ENCODE results near the gene LAMC3.

The LAMC3 gene

DNA sequence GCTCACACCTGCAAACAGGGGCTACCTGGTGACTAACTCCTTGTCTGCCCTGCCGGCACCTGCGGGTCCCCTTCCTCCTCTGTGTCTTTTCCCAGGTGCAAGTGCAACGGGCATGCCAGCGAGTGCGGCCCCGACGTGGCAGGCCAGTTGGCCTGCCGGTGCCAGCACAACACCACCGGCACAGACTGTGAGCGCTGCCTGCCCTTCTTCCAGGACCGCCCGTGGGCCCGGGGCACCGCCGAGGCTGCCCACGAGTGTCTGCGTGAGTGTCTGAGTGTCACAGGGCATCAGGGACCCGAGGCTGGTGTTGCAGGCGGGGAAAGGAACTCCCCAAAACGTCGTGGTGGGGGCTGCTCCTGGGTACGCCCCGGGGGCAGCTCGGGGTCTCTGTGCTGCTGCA is 27.1 kb downstream of the LAMC3 start:
- WGBS (ENCODE audit: extremely low coverage, insufficient coverage, low lambda C conversion rate) = no CpG with 5 or more reads among the region's 24 CpGs
- Histone ChIP-seq H3K79me1 (ENCODE audit: low read length) (no peaks in the 10 kb centered on the region), H3K18ac (ENCODE audit: low read length) (no peak overlapping the region), H4K8ac (ENCODE audit: low read depth, low read length) (no peak overlapping the region), H4K5ac (ENCODE audit: low read length) (no peak overlapping the region), H2BK15ac (replicated peaks; ENCODE audit: low read depth) (no peak overlapping the region), H2BK120ac (ENCODE audit: low read depth, low read length) (no peak overlapping the region), H3K27ac (ENCODE audit: low read depth, low read length) (no peak overlapping the region), H3K23ac (ENCODE audit: low read length) (no peak overlapping the region), H3K79me2 (ENCODE audit: control insufficient read depth, insufficient read depth, low read length) (no peaks in the 10 kb centered on the region), H3K4ac (ENCODE audit: low read depth, low read length) (no peak overlapping the region), H3K9ac (ENCODE audit: low read length) (no peak overlapping the region), H3K4me2 (ENCODE audit: low read length) (no peak overlapping the region), H2BK5ac (ENCODE audit: low read length) (no peak overlapping the region), H3K36me3 (ENCODE audit: control insufficient read depth, insufficient read depth, low read length) (no peaks in the 10 kb centered on the region), H3K27me3 (ENCODE audit: insufficient read depth, low read length, poor library complexity) (no peaks in the 10 kb centered on the region), H3K4me3 (ENCODE audit: low read length) (no peak overlapping the region), H2AK5ac (ENCODE audit: low read length) (no peak overlapping the region), H3K56ac (ENCODE audit: low read length) (no peak overlapping the region), H3K4me1 (ENCODE audit: control insufficient read depth, low read depth, low read length) (no peaks in the 10 kb centered on the region)
- DNase-seq = no peak

DNA sequence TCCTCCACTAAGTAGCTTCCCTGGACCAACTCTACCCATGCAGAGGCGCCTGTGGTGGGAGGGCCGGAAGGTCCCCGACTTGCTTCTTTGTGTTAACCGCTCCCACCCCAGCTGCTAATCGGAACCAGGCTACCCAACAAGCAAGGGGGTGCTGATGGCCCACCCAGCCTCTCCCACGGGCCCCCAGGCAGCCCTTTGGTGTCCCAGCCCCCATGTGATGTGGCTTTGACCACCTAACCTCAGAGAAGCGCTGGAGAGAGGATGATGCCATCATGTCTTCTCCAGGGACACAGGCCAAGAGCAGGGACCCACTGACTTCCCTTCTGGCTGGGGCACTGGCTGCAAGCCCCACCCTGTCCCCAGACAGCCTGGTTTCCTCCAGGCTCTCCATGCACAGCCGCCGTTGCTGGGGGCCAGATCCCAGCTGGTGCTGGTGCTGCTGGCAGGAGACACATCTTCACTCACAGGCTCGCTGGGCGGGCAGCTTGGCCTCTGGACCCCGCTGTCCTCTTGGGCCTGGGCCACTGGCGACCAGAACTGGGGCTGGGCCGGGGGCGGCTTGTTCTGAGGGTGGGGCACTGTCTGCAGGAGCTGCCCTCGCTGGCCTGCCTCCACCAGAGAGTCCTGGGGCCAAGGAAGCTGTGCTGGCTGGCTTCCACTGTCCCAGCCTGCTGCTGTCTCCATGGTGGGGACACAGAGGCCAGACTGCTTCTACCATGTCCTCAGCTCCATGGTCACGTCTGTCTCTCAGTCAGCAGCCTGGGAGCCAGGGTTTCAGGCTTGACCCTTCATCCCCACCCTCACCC is 27.8 kb downstream of the LAMC3 start:
- no peak overlapping the region for H3K9ac ChIP-seq (ENCODE audit: low read length)
- H3K23ac ChIP-seq (ENCODE audit: low read length) = no peak overlapping the region
- H3K36me3 ChIP-seq (ENCODE audit: control insufficient read depth, insufficient read depth, low read length) = no peaks in the 10 kb centered on the region
- no peak for DNase-seq
- no peak overlapping the region for H2BK5ac ChIP-seq (ENCODE audit: low read length)
- no peak overlapping the region for H2AK5ac ChIP-seq (ENCODE audit: low read length)
- H3K4ac ChIP-seq (ENCODE audit: low read depth, low read length) = no peak overlapping the region
- no CpG with 5 or more reads among the region's 17 CpGs for WGBS (ENCODE audit: extremely low coverage, insufficient coverage, low lambda C conversion rate)
- H3K4me1 ChIP-seq (ENCODE audit: control insufficient read depth, low read depth, low read length) = no peaks in the 10 kb centered on the region
- no peak overlapping the region for H3K18ac ChIP-seq (ENCODE audit: low read length)
- no peak overlapping the region for H3K4me3 ChIP-seq (ENCODE audit: low read length)
- no peaks in the 10 kb centered on the region for H3K79me1 ChIP-seq (ENCODE audit: low read length)
- H2BK15ac ChIP-seq (replicated peaks; ENCODE audit: low read depth) = no peak overlapping the region
- no peaks in the 10 kb centered on the region for H3K27me3 ChIP-seq (ENCODE audit: insufficient read depth, low read length, poor library complexity)
- H4K5ac ChIP-seq (ENCODE audit: low read length) = no peak overlapping the region
- H4K8ac ChIP-seq (ENCODE audit: low read depth, low read length) = no peak overlapping the region
- no peak overlapping the region for H3K4me2 ChIP-seq (ENCODE audit: low read length)
- H3K27ac ChIP-seq (ENCODE audit: low read depth, low read length) = no peak overlapping the region
- no peaks in the 10 kb centered on the region for H3K79me2 ChIP-seq (ENCODE audit: control insufficient read depth, insufficient read depth, low read length)
- no peak overlapping the region for H3K56ac ChIP-seq (ENCODE audit: low read length)
- H2BK120ac ChIP-seq (ENCODE audit: low read depth, low read length) = no peak overlapping the region

DNA sequence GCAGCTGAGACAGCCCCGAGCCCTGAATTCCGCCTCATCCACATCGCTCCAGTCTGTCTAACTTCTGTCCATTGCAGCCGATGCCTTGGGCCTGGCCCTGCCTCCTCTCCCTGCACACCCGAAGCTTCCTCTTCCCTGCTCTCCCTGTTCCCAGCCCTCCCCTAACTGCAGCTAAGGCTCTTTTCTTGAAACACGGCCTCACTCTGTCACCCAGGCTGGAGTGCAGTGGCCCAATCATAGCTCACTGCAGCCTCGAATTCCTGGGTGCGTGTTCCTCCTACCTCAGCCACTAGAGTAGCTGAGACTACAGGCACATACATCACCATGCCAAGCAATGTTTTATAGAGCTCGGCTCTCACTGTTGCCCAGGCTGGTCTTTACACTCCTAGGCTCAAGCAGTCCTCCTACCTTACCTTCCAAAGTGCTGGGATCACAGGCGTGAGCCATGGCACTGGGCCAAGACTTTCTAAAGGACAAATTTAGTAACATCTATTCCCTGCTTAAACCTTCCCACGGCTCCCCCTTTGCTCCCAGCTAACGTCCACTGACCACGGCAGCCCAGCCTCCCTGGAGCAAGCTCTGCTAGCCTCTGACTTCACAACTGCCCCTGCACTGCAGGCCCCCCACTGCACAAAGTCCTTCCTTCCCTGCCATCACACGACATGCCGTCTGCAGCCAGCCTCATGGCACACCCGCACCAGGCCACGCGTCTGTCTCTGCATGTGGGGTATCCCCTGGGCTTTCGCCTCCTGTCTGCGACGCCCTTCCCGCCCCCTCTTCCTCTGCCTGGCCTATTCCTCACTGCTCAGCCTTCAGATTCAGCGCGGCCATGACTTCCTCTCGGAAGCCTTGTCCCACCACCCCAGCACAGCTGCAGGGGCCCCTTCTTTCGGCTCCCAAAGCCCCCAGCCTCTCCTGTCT is 28.6 kb downstream of the LAMC3 start:
- H3K27ac ChIP-seq (ENCODE audit: low read depth, low read length) = no peak overlapping the region
- no peaks in the 10 kb centered on the region for H3K27me3 ChIP-seq (ENCODE audit: insufficient read depth, low read length, poor library complexity)
- H3K9ac ChIP-seq (ENCODE audit: low read length) = no peak overlapping the region
- H2BK15ac ChIP-seq (replicated peaks; ENCODE audit: low read depth) = no peak overlapping the region
- H3K4me1 ChIP-seq (ENCODE audit: control insufficient read depth, low read depth, low read length) = no peaks in the 10 kb centered on the region
- no peaks in the 10 kb centered on the region for H3K79me1 ChIP-seq (ENCODE audit: low read length)
- H2AK5ac ChIP-seq (ENCODE audit: low read length) = no peak overlapping the region
- H3K23ac ChIP-seq (ENCODE audit: low read length) = no peak overlapping the region
- H3K4me3 ChIP-seq (ENCODE audit: low read length) = no peak overlapping the region
- WGBS (ENCODE audit: extremely low coverage, insufficient coverage, low lambda C conversion rate) = no CpG with 5 or more reads among the region's 26 CpGs
- H4K8ac ChIP-seq (ENCODE audit: low read depth, low read length) = no peak overlapping the region
- H3K4me2 ChIP-seq (ENCODE audit: low read length) = no peak overlapping the region
- H3K18ac ChIP-seq (ENCODE audit: low read length) = no peak overlapping the region
- no peak overlapping the region for H2BK120ac ChIP-seq (ENCODE audit: low read depth, low read length)
- no peak overlapping the region for H4K5ac ChIP-seq (ENCODE audit: low read length)
- H3K4ac ChIP-seq (ENCODE audit: low read depth, low read length) = no peak overlapping the region
- H2BK5ac ChIP-seq (ENCODE audit: low read length) = no peak overlapping the region
- H3K56ac ChIP-seq (ENCODE audit: low read length) = no peak overlapping the region
- H3K36me3 ChIP-seq (ENCODE audit: control insufficient read depth, insufficient read depth, low read length) = peaks cover 5% of the 10 kb centered on the region
- H3K79me2 ChIP-seq (ENCODE audit: control insufficient read depth, insufficient read depth, low read length) = no peaks in the 10 kb centered on the region
- DNase-seq = no peak

DNA sequence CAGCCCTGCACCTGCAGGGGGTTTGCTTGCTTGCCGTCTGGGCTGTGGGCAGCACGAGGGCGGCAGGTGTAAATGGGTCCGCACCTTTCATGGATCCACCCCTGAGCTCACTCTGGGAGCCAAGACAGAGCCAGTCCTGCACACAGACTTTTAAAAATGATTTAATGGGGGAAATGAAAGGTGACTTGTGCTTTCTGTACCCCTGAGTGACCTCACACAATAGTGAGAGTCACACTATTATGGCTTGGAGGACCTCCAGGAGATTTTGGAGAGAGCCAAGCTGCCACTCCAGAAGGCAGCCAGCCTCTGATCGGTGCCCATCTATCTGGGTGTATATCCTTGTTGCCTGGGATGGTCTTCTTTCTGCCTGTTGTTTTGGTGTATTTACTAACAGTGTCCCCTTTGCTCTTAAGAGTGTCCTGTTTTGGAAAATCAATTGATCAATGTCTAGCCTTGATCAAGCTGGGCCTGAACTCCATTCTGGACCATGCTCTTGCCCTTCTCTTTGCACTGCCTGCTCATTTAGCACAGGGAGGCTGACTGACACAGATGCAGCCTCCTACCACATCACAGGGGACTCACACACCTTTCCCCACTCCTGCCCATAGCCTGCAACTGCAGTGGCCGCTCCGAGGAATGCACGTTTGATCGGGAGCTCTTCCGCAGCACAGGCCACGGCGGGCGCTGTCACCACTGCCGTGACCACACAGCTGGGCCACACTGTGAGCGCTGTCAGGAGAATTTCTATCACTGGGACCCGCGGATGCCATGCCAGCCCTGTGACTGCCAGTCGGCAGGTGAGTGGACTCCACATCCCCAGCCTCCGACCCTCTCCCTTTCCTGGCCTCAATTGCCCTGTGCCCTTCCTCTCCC is 29.5 kb downstream of the LAMC3 start:
- no peak overlapping the region for H3K56ac ChIP-seq (ENCODE audit: low read length)
- H3K4me2 ChIP-seq (ENCODE audit: low read length) = no peak overlapping the region
- H3K4me3 ChIP-seq (ENCODE audit: low read length) = no peak overlapping the region
- peaks cover 7% of the 10 kb centered on the region for H3K36me3 ChIP-seq (ENCODE audit: control insufficient read depth, insufficient read depth, low read length)
- WGBS (ENCODE audit: extremely low coverage, insufficient coverage, low lambda C conversion rate) = no CpG with 5 or more reads among the region's 19 CpGs
- no peak overlapping the region for H3K23ac ChIP-seq (ENCODE audit: low read length)
- no peaks in the 10 kb centered on the region for H3K79me2 ChIP-seq (ENCODE audit: control insufficient read depth, insufficient read depth, low read length)
- H3K18ac ChIP-seq (ENCODE audit: low read length) = no peak overlapping the region
- H3K79me1 ChIP-seq (ENCODE audit: low read length) = no peaks in the 10 kb centered on the region
- no peak for DNase-seq
- no peak overlapping the region for H3K4ac ChIP-seq (ENCODE audit: low read depth, low read length)
- H3K9ac ChIP-seq (ENCODE audit: low read length) = no peak overlapping the region
- no peak overlapping the region for H4K5ac ChIP-seq (ENCODE audit: low read length)
- no peaks in the 10 kb centered on the region for H3K4me1 ChIP-seq (ENCODE audit: control insufficient read depth, low read depth, low read length)
- no peak overlapping the region for H2BK120ac ChIP-seq (ENCODE audit: low read depth, low read length)
- H3K27ac ChIP-seq (ENCODE audit: low read depth, low read length) = no peak overlapping the region
- H2BK15ac ChIP-seq (replicated peaks; ENCODE audit: low read depth) = no peak overlapping the region
- H2BK5ac ChIP-seq (ENCODE audit: low read length) = no peak overlapping the region
- no peak overlapping the region for H4K8ac ChIP-seq (ENCODE audit: low read depth, low read length)
- no peak overlapping the region for H2AK5ac ChIP-seq (ENCODE audit: low read length)
- no peaks in the 10 kb centered on the region for H3K27me3 ChIP-seq (ENCODE audit: insufficient read depth, low read length, poor library complexity)

DNA sequence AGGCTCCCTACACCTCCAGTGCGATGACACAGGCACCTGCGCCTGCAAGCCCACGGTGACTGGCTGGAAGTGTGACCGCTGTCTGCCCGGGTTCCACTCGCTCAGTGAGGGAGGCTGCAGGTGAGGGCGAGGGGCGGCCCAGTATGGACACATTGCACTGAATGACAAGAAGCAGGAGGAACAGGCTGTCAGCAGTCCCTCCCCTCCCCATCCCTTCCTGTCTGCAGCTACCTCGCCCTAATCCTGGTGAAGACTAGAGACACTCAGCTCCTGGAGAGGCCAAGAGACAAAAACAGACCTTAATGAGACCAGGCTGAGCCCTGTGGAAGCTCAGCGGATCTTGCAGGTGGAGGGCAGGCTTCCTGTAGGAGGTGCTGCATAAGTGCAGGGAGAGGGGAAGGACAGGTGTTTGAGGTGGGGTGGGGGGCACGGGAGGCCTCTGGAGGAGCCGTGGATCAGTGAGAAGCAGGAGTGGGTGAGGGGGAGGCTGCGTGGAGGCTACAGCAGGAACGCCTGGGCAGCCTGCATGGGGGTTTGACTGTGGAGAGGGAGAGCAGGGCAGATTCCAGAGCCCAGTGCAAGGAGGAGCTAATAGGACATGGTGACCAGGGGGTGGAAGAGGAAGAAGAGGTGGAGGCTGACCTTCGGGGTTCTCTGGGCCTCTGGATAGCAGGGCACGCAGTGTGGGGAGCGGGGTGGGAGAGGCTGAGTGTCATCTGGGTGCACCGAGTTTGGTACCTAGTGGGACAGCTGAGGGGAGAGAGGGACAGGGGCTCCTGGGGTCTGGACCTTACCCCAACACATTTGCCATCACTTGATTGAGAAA is 30.4 kb downstream of the LAMC3 start:
- Histone ChIP-seq H3K9ac (ENCODE audit: low read length) (no peak overlapping the region), H2BK120ac (ENCODE audit: low read depth, low read length) (no peak overlapping the region), H3K4ac (ENCODE audit: low read depth, low read length) (no peak overlapping the region), H2BK5ac (ENCODE audit: low read length) (no peak overlapping the region), H4K8ac (ENCODE audit: low read depth, low read length) (no peak overlapping the region), H3K27ac (ENCODE audit: low read depth, low read length) (no peak overlapping the region), H3K4me3 (ENCODE audit: low read length) (no peak overlapping the region), H3K18ac (ENCODE audit: low read length) (no peak overlapping the region), H3K4me2 (ENCODE audit: low read length) (no peak overlapping the region), H3K23ac (ENCODE audit: low read length) (no peak overlapping the region), H3K4me1 (ENCODE audit: control insufficient read depth, low read depth, low read length) (no peaks in the 10 kb centered on the region), H3K79me1 (ENCODE audit: low read length) (no peaks in the 10 kb centered on the region), H3K79me2 (ENCODE audit: control insufficient read depth, insufficient read depth, low read length) (no peaks in the 10 kb centered on the region), H2BK15ac (replicated peaks; ENCODE audit: low read depth) (no peak overlapping the region), H3K27me3 (ENCODE audit: insufficient read depth, low read length, poor library complexity) (no peaks in the 10 kb centered on the region), H3K36me3 (ENCODE audit: control insufficient read depth, insufficient read depth, low read length) (peaks cover 7% of the 10 kb centered on the region), H3K56ac (ENCODE audit: low read length) (no peak overlapping the region), H4K5ac (ENCODE audit: low read length) (no peak overlapping the region), H2AK5ac (ENCODE audit: low read length) (no peak overlapping the region)
- no CpG with 5 or more reads among the region's 18 CpGs for WGBS (ENCODE audit: extremely low coverage, insufficient coverage, low lambda C conversion rate)
- no peak for DNase-seq
